PFSK-1 (cell line): Measurements from ENCODE around the gene TCTN2.

Experiments
- FOXP2 ChIP-seq: optimal IDR thresholded peaks from 2 replicates; pipeline ENCODE3; 2011; ENCODE audit warnings: borderline replicate concordance, control low read depth, inconsistent platforms; ENCODE audit not compliant: insufficient read depth; ENCODE audit errors: extremely low read length, extremely low read depth
- POLR2AphosphoS5 ChIP-seq: IDR thresholded peaks from 2 replicates; pipeline ENCODE4 v1.6.1; 2012; ENCODE audit warnings: low read depth, mild to moderate bottlenecking, control low read depth, low read length, moderate library complexity
- REST ChIP-seq, 2 experiments: IDR thresholded peaks; 2 replicates each; pipeline versions ENCODE4 v1.6.1 to v1.8.0; 2011 to 2012; ENCODE audit warnings: low read depth in 2 of 2, low read length in 2 of 2, control low read depth in 1 of 2, inconsistent platforms in 1 of 2, mild to moderate bottlenecking in 1 of 2, moderate library complexity in 1 of 2; ENCODE audit not compliant: insufficient read depth in 1 of 2
- SIN3A ChIP-seq: IDR thresholded peaks from 2 replicates; pipeline ENCODE4 v1.6.1; 2012; ENCODE audit warnings: mild to moderate bottlenecking, low read length, moderate library complexity, borderline replicate concordance; ENCODE audit not compliant: insufficient read depth
- TAF1 ChIP-seq: IDR thresholded peaks from 2 replicates; pipeline ENCODE4 v1.6.1; 2012; ENCODE audit warnings: low read length, control low read depth, borderline replicate concordance; ENCODE audit not compliant: insufficient read depth

Gene TCTN2

GRCh38 chr12:123696646-123697045, 25.7 kb downstream of the TCTN2 start:
- TF ChIP-seq SIN3A (no peak), POLR2AphosphoS5 (no peak), FOXP2 (no peak), TAF1 (no peak), REST (IDR thresholded peaks at IDR 0.05; ENCODE audit: insufficient read depth in 1 of 2, low read depth in 2 of 2, low read length in 2 of 2) (no peak)

GRCh38 chr12:123705935-123706334, 35.0 kb downstream of the TCTN2 start:
- no peak for TF ChIP-seq TAF1
- no peak for TF ChIP-seq POLR2AphosphoS5
- no peak for TF ChIP-seq REST (IDR thresholded peaks at IDR 0.05; ENCODE audit: insufficient read depth in 1 of 2, low read depth in 2 of 2, low read length in 2 of 2)
- no peak for TF ChIP-seq FOXP2
- no peak for TF ChIP-seq SIN3A

- TF ChIP-seq TAF1 (no peak), POLR2AphosphoS5 (no peak), SIN3A (no peak), FOXP2 (no peak), REST (IDR thresholded peaks at IDR 0.05; ENCODE audit: insufficient read depth in 1 of 2, low read depth in 2 of 2, low read length in 2 of 2) (no peak)
Observed at GRCh38 chr12:123707466-123707865, 36.6 kb downstream of the TCTN2 start.

GRCh38 chr12:123712780-123713319, 41.9 kb downstream of the TCTN2 start:
- TF ChIP-seq TAF1 (no peak), FOXP2 (no peak), POLR2AphosphoS5 (no peak), REST (IDR thresholded peaks at IDR 0.05; ENCODE audit: insufficient read depth in 1 of 2, low read depth in 2 of 2, low read length in 2 of 2) (no peak), SIN3A (no peak; the same call in 1 of the 2 replicates)
